DMS 273 (cell line): ENCODE measurements around the gene NLRP5.
A peak's percentile ranks its signal among the peaks of the same experiment; 100 is the strongest.
"Not testable (repeated sequence)": the region's sequence is repeated elsewhere in the genome, so short reads cannot be mapped to it uniquely, and the experiment has no call there.

Source experiments
- DNase-seq: peaks from one replicate; lab custom pipeline; 2025; ENCODE audit not compliant: unreplicated experiment; lab: John Stamatoyannopoulos, UW

NLRP5 gene

DNA sequence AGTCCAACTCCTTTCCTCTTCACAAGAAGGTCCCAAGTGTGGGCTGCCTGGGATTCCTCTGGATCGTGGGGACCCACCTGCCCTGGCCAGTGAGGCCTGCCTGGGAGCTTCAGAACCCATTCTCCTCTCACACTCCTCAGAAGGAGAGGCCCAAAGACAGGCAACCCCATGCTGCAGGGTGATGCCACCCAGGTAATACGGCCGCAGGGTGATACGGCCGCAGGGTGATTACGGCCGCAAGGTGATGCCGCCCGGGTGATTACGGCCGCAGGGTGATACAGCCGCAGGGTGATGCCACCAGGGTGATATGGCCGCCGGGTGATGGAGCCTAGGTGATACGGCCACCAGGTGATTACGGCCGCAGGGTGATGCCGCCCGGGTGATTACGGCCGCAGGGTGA is 111.7 kb downstream of the NLRP5 start:
- not testable (repeated sequence) for DNase-seq

DNA sequence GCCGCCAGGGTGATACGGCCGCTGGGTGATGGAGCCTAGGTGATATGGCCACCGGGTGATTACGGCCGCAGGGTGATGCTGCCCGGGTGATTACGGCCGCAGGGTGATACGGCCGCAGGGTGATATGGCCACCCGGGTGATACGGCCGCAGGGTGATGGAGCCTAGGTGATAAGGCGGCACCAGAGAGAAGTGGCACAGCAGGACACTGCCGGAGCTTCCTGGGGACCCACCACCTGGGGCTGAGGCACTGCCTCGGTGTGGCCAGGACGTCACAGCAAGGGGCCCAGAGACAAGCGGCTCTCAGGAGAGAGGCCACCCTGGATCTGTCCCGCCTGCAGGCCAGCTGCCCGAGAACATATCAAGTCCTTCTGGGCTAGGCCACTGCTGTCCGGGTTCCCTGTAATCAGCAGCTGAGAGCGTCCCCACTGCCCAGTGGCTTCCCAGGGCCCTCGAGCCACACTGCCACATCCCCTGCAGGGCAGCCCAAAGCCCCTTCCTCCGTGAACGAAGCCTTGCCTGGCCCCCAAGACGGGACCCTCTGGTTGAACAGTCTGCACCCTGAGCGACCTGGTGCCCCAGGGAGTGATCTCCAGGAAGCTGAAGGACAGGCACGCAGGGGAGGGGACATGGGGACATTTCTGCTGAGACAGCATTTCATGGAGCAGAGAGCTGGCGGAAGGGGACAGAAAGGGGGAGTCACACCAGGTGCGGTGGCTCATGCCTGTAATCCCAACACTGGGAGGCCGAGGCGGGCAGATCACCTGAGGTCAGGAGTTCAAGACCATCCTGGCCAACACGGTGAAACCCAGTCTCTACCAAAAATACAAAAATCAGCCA is 112.4 kb downstream of the NLRP5 start:
- DNase-seq = no peak

DNA sequence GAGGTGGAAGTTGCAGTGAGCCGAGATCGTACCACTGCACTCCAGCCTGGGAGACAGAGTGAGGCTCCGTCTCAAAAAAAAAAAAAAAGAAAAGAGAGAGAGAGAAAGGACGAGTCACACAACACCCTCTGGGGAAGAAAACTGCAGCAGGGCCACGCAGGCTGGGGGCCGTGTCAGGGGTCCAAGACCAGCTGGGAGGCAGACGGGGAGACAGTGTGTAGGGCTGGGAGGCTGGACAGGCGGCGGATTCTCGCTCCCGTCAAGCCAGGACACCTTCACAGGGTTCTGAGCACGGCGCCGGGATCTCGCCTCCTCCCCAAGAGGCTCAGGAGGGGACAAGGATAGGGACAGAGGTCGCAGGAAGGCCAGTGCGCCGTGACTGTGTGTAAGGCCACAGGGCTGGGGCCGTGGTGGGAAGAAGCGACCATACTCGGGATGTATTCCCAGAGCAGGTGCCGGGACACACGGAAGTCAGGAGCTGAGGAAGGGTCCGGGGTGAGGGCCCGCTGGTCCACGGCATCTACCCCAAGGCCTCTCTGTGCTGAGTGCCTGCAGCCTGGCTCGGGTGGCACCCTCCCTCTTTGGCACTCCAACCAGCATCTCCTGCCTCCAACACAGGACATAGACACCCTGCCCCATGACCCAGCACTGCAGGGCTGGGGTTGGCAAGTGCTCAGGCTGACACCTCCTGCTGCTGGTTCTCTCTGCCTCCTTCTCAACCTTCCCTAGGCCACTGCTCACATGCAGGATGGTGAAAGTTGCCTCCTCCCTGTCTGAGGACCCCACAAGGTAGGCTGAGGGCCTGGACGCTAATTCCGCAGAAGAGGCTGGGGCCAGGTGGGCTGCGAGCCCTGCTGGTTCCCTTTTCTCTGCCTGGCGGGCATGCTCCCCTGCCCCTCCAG is 113.3 kb downstream of the NLRP5 start:
- DNase-seq = no peak

DNA sequence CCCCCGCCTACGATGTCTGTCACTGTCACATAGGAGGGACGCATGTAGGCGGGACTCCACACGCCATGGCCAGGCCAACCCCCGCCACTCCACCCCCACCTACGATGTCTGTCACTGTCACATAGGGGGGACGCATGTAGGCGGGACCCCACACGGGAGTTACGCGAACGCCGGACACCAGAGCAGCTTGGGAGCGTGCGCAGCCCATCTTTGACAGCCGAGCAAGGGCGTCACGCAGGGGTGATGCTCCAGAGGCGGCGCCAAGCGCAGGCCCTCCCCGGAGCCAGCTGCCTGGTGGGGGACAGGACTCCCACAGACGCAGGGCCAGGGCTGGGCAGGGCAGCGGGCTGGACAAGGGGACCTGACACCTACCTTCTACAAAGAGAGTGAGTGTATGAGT is 114.5 kb downstream of the NLRP5 start:
- DNase-seq = no peak

DNA sequence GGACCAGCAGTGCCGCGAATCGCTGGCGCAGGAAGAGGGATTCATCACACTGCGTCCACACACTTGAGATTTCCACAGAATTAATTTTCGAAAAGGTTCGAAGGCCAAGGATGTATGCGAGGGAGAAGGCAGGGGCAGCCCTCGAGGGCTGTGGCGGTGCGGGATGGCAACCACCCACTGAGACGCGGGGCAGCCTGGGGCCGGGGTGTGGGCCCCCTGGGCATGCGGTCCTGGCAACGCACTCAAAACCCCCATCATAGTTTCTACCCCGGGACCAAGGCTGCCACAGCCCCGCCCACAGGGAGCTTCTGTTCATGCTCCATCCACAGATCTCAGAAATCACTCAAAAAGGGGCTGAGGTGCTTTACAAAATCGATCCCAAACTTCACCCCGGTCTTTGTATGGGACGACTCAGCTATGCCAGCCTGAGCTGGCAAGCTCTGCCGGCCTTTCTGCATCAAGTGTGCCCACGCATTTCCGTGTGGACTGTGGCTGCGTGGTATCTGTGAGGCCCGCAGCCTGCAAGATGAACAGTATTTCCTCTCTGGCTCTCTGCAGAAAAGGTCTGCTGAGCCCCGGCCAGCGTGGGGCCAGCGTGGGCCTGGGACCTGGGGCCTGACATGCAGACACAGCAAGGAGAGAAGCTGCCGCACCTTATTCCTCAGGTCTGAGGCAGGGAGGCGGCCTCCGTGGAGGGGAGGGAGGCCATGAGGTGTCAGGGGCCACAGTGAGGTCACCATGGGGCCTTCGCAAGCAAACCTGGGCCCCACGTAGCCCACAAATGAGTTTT is 115.4 kb downstream of the NLRP5 start:
- DNase-seq = no peak

DNA sequence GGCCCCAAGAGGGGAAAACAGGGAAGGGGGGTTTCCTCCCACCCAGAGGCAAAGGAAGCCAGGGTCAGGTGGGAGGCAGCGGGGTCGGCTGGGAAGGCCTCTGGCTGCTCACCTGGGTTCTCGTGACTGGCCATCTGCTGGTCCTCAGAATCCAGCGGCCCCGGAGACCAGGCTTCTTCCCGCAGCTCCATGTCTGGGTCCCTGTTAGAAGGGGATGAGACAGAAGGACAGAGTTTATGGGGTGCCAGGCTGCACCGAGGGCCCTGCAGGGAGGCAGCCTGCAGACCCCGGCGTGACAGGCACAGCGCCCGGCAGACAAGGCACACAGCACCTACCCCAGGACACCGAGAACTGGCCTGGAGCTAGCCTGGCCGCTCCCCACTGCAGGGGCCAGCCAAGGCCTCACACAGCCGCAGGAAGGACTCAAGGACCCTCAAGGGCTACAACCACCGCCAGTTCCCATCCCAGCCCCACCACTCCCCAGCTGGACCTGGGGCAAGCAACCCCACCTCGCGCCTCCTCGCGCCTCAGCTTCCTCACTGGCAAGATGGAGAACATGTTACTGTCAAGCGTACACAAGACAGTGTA is 116.5 kb downstream of the NLRP5 start:
- no peak for DNase-seq

DNA sequence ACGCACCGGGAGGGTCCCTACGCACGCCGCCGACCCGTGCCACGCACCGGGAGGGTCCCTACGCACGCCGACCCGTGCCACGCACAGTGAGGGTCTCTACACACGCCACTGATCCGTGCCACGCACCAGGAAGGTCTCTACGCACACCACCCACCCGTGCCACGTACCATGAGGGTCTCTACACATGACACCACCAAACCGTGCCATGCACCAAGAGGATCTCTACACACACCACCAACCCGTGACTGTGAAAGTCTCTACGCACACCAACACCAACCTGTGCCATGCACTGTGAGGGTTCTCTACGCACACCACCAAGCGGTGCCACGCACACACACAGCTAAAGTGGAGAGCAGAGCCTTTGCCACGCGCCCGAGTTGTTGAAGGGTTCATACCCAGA is 117.8 kb downstream of the NLRP5 start:
- DNase-seq = no peak

DNA sequence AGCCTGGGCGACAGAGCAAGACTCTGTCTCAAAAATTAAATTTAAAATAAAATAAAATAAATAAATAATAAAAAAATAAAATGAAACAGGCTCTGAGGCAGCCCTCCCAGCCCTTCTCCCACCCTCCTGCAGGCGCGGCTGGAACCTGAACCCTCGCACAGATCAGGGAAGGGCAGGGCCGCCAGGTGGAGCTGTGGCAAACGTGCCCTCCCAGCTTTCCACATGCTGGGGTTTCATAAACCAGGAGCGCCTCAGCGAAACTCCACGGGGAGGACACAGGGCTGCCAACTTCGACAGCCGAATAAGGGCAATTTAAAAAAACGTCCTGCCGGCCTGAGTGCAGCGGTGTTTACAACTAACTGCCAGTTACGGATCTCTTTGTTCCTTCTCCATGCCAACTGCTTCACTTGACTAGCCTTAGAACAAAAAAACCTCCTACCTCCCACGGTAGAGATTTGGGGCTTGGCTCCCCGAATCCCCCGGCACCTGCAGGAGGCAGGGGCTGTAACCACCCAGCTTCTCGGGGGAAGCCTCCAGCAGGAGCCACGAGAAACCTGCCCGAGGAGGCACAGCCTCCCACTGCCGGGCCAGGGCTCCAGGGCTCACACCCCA is 118.6 kb downstream of the NLRP5 start:
- peak; percentile 97 for DNase-seq

DNA sequence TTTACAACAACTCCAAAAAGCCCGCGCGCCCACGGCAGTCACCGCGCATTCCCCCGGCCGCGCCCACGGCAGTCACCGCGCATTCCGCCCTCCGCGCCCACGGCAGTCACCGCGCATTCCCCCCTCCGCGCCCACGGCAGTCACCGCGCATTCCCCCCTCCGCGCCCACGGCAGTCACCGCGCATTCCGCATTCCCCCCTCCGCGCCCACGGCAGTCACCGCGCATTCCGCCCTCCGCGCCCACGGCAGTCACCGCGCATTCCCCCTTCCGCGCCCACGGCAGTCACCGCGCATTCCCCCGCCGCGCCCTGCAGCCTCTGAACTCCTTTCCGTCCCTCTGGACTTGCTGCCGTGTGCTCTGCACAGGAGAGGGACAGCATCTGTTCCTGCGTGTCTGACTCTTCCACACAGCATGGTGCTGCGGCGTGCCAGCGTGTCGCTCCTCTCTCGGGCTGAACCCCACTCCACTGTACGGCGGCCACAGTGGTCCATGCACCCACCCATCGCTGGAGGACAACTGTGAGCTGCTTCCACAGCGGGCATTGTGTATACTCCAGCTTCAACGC is 119.3 kb downstream of the NLRP5 start:
- DNase-seq = not testable (repeated sequence)

DNA sequence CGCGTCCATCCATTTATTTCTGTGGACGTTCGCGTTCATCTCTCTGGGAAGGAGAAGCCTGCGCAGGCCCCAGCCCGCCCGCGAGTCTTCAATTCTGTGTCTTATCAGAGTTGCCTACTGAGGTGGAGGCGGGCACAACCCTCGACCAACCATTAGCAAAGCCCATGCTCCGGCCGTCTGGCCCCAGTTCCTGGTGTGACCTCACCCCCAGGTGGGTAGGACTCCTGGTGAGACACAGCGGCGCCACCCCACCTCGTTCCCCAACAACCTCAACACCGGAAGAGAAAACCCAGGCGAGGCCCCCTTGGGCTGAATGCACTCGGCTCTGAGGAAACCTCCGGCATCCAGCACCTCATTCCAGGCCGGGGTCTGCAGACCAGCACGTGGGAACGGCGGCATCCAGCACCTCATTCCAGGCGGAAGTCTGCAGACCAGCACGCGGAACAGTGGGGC is 119.8 kb downstream of the NLRP5 start:
- no peak for DNase-seq

DNA sequence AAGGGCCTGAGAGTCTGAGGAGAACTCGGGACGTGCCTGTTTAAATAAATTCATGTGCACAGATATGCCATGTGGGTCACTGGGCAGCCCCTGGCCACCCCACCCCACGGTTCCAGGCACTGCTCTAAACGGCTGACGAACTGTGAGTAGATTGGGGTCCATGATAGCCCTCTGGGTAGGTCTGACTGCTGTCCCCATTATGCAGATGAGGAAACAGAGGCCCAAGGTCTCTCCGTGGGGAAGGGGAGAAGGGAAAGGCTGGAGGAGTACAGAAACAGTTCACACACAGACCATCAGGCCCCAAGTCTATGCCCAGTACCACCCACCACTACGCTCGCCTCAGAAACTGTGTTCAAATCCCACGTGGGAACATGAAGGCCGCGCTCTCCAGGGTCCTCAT is 120.4 kb downstream of the NLRP5 start:
- no peak for DNase-seq

DNA sequence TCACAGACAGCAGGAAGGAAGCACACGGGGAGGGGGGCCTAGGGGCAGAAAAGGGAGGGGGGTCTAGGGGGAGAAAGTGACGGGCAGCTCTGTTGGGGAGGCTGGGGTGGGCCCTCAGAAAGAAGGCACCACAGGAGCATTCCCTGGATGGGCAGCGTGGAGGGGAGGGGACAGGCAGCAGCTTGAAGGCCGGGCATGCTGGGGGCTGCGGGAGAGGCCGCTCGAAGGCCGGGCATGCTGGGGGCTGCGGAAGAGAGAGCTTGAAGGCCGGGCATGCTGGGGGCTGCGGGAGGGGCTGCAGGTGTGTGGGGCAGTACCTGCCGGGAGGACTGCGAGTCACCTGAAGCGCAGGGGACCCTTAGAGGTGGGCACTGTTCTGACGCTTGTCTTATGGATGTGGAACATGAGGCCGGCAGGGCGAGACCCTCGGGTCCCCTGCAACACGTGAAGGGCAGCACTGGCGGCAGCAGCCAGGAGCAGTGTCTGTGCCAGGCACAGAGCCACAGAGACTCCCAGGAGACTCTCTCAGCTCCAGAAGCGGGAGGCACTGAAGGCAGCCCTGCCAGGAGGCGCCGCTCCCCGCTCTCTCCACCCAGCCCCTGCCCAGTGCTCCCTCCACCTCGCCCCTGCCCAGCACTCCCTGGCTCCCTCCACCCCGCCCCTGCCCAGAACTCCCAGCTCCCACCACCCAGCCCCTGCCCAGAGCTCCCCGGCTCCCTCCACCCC is 121.2 kb downstream of the NLRP5 start:
- DNase-seq = peak; percentile 36

DNA sequence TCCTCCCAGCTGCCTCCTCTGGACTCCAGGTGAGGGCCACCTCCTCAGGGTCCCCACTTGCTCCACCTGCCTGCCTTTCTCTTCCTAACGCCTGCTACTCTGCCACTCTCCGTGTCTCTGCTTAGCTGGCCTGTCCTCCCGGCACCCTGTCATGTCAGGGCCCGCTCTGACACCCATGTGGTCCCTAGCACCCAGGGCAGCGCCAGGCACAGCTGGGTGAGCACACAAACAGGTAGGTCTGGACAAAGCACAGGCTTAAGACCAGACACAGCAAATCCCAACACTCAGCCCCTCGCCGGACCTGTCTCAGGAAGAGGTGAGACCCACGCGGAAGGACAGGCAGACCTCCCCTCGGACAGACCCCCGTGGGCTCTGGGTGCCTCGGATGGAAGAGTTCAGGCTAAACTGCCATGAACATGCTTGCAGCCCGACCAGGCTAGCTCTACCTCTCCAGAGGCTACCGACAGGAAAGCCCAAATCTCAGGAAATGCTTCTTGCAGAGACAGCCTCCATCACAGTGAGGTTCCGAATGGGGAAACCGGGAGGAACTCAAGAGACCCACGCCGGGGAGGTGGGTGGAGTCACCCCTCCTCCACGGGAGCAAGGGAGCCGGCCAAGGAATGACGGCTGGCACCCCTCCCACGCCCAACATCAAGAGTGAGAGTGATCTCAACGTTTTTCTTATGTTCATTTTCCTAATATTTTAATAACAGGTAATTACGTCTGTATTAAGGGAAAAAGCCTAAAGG is 122.0 kb downstream of the NLRP5 start:
- no peak for DNase-seq

DNA sequence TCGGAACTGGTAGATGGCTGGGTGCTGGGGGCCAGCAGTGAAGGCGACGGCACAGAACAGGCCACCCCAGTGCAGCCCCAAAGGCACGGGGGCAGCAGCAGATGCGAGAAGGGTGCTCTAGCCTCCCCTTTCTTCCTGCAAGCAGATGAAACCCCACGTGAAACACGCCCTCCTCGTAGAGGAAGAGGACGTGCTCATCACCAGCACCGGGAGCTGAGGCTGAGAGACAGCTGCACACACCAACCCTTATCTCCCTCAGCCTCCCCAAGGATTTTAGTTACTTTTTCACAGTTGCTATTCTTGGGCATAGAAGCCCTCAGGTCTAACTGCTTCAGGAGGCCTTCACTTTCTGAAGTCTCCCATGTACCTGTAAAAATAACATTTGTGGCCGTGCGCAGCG is 122.7 kb downstream of the NLRP5 start:
- peak; percentile 17 for DNase-seq

DNA sequence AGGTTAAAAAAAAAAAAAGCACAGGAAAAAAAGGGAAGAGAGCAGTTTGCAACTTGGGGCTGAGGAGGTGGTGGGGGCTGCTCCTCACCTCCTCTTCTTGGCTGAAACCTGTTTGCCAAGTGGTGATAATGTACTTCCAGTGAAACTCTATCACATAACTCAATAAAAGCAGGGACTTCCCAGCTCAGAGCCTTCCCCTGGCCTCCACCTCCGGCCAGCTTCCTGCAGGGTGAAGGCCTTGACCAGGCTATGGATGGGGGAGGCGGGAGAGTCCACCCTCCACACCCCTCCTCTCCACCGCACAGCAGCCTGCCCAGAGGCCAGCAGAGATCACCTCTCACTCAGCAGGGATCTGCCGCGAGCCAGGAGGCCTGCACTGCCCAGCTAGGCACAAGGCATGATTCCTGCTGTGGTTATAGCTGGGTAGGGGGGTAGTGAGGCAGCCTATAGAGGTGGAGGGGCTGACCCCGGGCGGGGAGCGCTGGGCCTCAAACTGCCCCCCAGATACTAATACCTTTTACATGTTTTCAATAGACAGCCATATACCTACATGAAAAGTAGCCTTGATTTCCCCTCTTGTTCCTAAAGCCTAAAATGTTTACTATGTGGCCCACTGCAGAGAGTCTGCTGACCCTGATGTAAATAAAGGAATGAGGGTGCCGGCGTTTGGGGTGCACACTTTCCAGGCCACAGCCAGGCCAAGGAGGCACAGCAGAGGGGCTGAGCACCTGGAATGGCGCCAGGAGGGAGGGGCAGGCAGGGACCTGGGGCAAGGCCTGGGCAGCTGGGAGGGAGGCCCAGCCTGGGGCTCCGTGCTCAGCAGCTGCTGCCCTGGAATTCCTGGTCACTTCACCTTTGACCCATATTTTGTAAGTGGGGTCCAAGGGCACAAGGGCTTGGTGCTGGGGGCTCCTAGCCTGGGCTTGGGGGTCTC is 124.2 kb downstream of the NLRP5 start:
- DNase-seq = peak; percentile 27
